GM12878 (cell line): ENCODE data around the gene TMCC3. TPM values are rescaled to one million over a fixed set of nuclear protein-coding genes. Genes with fewer than 3 reads are reported as not detected.

Source experiments
- ATAC-seq: fragments of 200-7000 bp; cut with Tn5 transposase; 3 replicates; pipeline ENCODE4 v1.9.1; 2020; ENCODE audit warnings: mild to moderate bottlenecking, moderate library complexity
- BruUV-seq: library from RNA; stranded (reverse); fragments of 400-500 nt; replicated peaks from 2 replicates; lab custom pipeline; 2021; lab: Mats Ljungman, UMichigan
- CTCF ChIA-PET: fragments of 300-600 bp; sonication (Branson Sonifier 250); formaldehyde crosslinking; extraction: SDS; loops from one replicate; lab custom pipeline; 2021; ENCODE audit warnings: inconsistent platforms; lab: Yijun Ruan, JAX
- POLR2A ChIA-PET: fragments of 350-600 bp; formaldehyde crosslinking; extraction: SDS; loops from one replicate; lab custom pipeline; 2021; ENCODE audit warnings: inconsistent platforms; lab: Charles Lee
- RAD21 ChIA-PET: fragments of 300-600 bp; sonication (Branson Sonifier 250); formaldehyde crosslinking; loops from one replicate; lab custom pipeline; 2023; ENCODE audit warnings: antibody characterized with exemption; ENCODE audit not compliant: unreplicated experiment; lab: Charles Lee
- SMC1A ChIA-PET: fragments of 300-600 bp; sonication (Branson Sonifier 250); formaldehyde crosslinking; loops from one replicate; lab custom pipeline; 2023; ENCODE audit not compliant: unreplicated experiment, uncharacterized antibody; lab: Charles Lee
- DNase-seq: peaks from one replicate; pipeline ENCODE4 v3.0.0-alpha.2; 2011; ENCODE audit warnings: low read depth, low spot score
- FAIRE-seq: peaks from 3 replicates; lab custom pipeline; 2011; peaks lifted over from hg19 to GRCh38; lab: Jason Lieb, UNC
- H2AFZ ChIP-seq: 2 replicates; pipeline ENCODE4 v1.6.0; 2011; ENCODE audit warnings: low read depth, low read length, control low read depth; ENCODE audit not compliant: control insufficient read depth
- H3K27ac ChIP-seq: 2 replicates; pipeline ENCODE4 v1.5.1; 2011; ENCODE audit warnings: control low read depth; ENCODE audit not compliant: control insufficient read depth, insufficient read depth
- H3K27me3 ChIP-seq, 2 experiments: replicated peaks in 1 of 2; 2 replicates each; pipeline versions ENCODE4 v1.6.0 to v1.6.1; 2011; ENCODE audit warnings: low read length in 1 of 2; ENCODE audit not compliant: control insufficient read depth in 2 of 2, insufficient read depth in 2 of 2
- H3K36me3 ChIP-seq, 2 experiments: 2 replicates each; pipeline ENCODE4 v1.5.1; 2011; ENCODE audit warnings: low read length in 1 of 2; ENCODE audit not compliant: control insufficient read depth in 2 of 2, insufficient read depth in 2 of 2
- H3K4me1 ChIP-seq: 2 replicates; pipeline ENCODE4 v1.6.1; 2011; ENCODE audit warnings: mild to moderate bottlenecking, low read length, moderate library complexity, mixed read lengths; ENCODE audit not compliant: control insufficient read depth, insufficient read depth
- H3K4me2 ChIP-seq: 2 replicates; pipeline ENCODE4 v1.6.0; 2011; ENCODE audit warnings: control low read depth; ENCODE audit not compliant: control insufficient read depth, insufficient read depth
- H3K4me3 ChIP-seq: fragments of 200-600 bp; sonication (generic); 2 replicates; pipeline ENCODE4 v1.5.1; 2016
- H3K79me2 ChIP-seq: 2 replicates; pipeline ENCODE4 v1.6.0; 2011; ENCODE audit warnings: low read length; ENCODE audit not compliant: control insufficient read depth, insufficient read depth
- H3K9ac ChIP-seq: 2 replicates; pipeline ENCODE4 v1.8.0; 2011; ENCODE audit warnings: low read length, control low read depth, mixed read lengths; ENCODE audit not compliant: control insufficient read depth, insufficient read depth
- H3K9me3 ChIP-seq: replicated peaks from 3 replicates; pipeline ENCODE4 v1.5.1; 2011; ENCODE audit warnings: mild to moderate bottlenecking, low read length; ENCODE audit not compliant: control insufficient read depth, insufficient read depth
- H4K20me1 ChIP-seq: 2 replicates; pipeline ENCODE4 v1.6.0; 2011; ENCODE audit not compliant: control insufficient read depth, insufficient read depth
- CHD1 ChIP-seq: IDR thresholded peaks from 2 replicates; pipeline ENCODE4 v1.6.1; 2012; ENCODE audit warnings: low read depth, low read length, improper control_type of control experiment
- MTA3 ChIP-seq: IDR thresholded peaks from 2 replicates; pipeline ENCODE4 v1.6.1; 2012; ENCODE audit warnings: low read length, inconsistent platforms, borderline replicate concordance
- NBN ChIP-seq: fragments of 450-650 bp; IDR thresholded peaks from 2 replicates; pipeline ENCODE4 v1.6.1; 2016
- NFXL1 ChIP-seq: fragments of 450-650 bp; IDR thresholded peaks from 2 replicates; pipeline ENCODE4 v1.6.1; 2017; ENCODE audit warnings: antibody characterized with exemption, mild to moderate bottlenecking, borderline replicate concordance
- NKRF ChIP-seq: fragments of 450-650 bp; conservative IDR thresholded peaks from 2 replicates; pipeline ENCODE4 v1.6.1; 2017; ENCODE audit warnings: mild to moderate bottlenecking, moderate library complexity
- POLR2A ChIP-seq: IDR thresholded peaks from 2 replicates; pipeline ENCODE4 v1.6.1; 2011; ENCODE audit warnings: low read depth, mild to moderate bottlenecking, low read length
- TAF1 ChIP-seq: IDR thresholded peaks from 2 replicates; pipeline ENCODE4 v1.6.1; 2011; ENCODE audit warnings: mild to moderate bottlenecking, low read depth, low read length, borderline replicate concordance
- WGBS: methylation state at CpG from one replicate; pipeline ENCODE4 v1.1.6; 2016; ENCODE audit warnings: low lambda C conversion rate; ENCODE audit not compliant: insufficient replicate concordance, insufficient coverage; ENCODE audit errors: missing lambda C conversion rate; 5-methylcytosine and 5-hydroxymethylcytosine counted together
- in situ Hi-C: fragments of 300-500 bp; cut with MboI; formaldehyde crosslinking; loops from 9 replicates; pipeline ENCODE4 v1.14.3; 2018; ENCODE audit warnings: mixed read lengths
- intact Hi-C: fragments of 100-400 bp; cut with micrococcal nuclease; formaldehyde crosslinking; loops from one replicate; pipeline ENCODE4 v1.14.2; 2022; ENCODE audit not compliant: unreplicated experiment
- polyA plus RNA-seq, 11 experiments: library from polyadenylated mRNA; depleted of rRNA in 4 of 11; unstranded in 6 of 11; stranded (reverse) in 5 of 11; fragments of >200 nt; fragmentation: Nextera tagmentation in 4 of 11; fragmentation: Illumina TruSeq in 1 of 11; extraction: Ambion mirVana in 4 of 11; extraction: Trizol in 1 of 11; gene quantifications; 1 replicate in 1 of 11; 2 replicates in 10 of 11; pipeline versions ENCODE4 v1.2.1 to v1.2.3, GENCODE V29; 2011 to 2016; ENCODE audit warnings: inconsistent platforms in 2 of 11, missing spikeins in 2 of 11, low read depth in 1 of 11
- total RNA-seq, 4 experiments: library from RNA; depleted of rRNA in 3 of 4; stranded (reverse); fragments of >200 nt in 3 of 4; fragmentation: Illumina TruSeq in 1 of 4; extraction: Trizol in 1 of 4; gene quantifications; 2 replicates each; pipeline versions ENCODE4 v1.2.1 to v1.2.3, GENCODE V29; 2013 to 2021

Gene TMCC3
- total and polyA plus RNA-seq, 10 of the 15 experiments (the other 5 are each of a cell fraction or from before 2014, with no cell fraction given) = 5.8 to 29.8 (median 12.6) TPM

- FAIRE-seq (no peak), DNase-seq (no peak), ATAC-seq (peak; percentile 33; the same call in 1 of the 3 replicates)
- Histone ChIP-seq H2AFZ (no peak overlapping the region), H3K27me3 (no peaks in the 10 kb centered on the region), H3K9ac (no peak overlapping the region), H3K9me3 (no peaks in the 10 kb centered on the region), H3K36me3 (peaks cover 2 to 15% of the 10 kb centered on the region in 2 experiments; a peak in 3 of 4 replicates), H3K79me2 (no peaks in the 10 kb centered on the region), H3K27ac (no peak overlapping the region), H3K4me1 (no peaks in the 10 kb centered on the region), H3K4me2 (no peak overlapping the region), H3K4me3 (no peak overlapping the region), H4K20me1 (no peaks in the 10 kb centered on the region)
- intact Hi-C loops (no loop called here), in situ Hi-C loops (no loop called here)
- TF ChIP-seq NFXL1 = no peak
- TF ChIP-seq MTA3 = no peak
- TF ChIP-seq NKRF = no peak
- no peak for TF ChIP-seq TAF1
- TF ChIP-seq CHD1 = no peak
- no peak for TF ChIP-seq NBN
- TF ChIP-seq POLR2A = no peak
- BruUV-seq = no TSS peak
- POLR2A ChIA-PET = no interaction called here
- WGBS = 90% methylated on average over 3 of the region's 3 CpGs
- RAD21 ChIA-PET = no interaction called here
- SMC1A ChIA-PET = interaction anchor here (1.4 to 2.1 kb wide), 2 partner anchors 10 to 127 kb away, joined by 3 to 8 read pairs; no protein-coding TSS in a partner anchor
- CTCF ChIA-PET = interaction anchor here (0.6 kb wide), 1 partner anchor 9 kb away, joined by 3 read pairs; no protein-coding TSS in a partner anchor
These were observed 64.7 kb downstream of the TMCC3 start for GRCh38 chr12:94585626-94586025.
